Thyroid gland (tissue), 4 donors: ENCODE results near the gene TOP1.

Experiments used
- CTCF ChIP-seq, 6 experiments: fragments of 200-600 bp in 3 of 6; fragments of 450-650 bp in 3 of 6; sonication (generic) in 3 of 6; IDR thresholded peaks; one replicate each; pipeline ENCODE4 v1.5.1; 2016 to 2019; ENCODE audit warnings: antibody characterized with exemption in 6 of 6, mild to moderate bottlenecking in 2 of 6, inconsistent platforms in 1 of 6, moderate library complexity in 1 of 6
- POLR2A ChIP-seq, 2 donors: fragments of 450-650 bp; IDR thresholded peaks; one replicate each; pipeline ENCODE4 v1.6.1; 2017; ENCODE audit warnings: antibody characterized with exemption in 2 of 2, mild to moderate bottlenecking in 2 of 2, moderate library complexity in 1 of 2

GRCh38 chr20:40996326-40996725 is 32.3 kb upstream of the TOP1 start:
- no peak for TF ChIP-seq CTCF (IDR thresholded peaks at IDR 0.05)
- TF ChIP-seq POLR2A (IDR thresholded peaks at IDR 0.05) = no peak
